ENCODE data around the gene DRAM1.

Gene DRAM1

GRCh38 chr12:101927999-101928398 lies 50.6 kb downstream of the DRAM1 start:
- no peaks in the 10 kb centered on the region for H3K36me3 ChIP-seq (ENCODE audit: control insufficient read depth, low read length)
- peaks cover 6% of the 10 kb centered on the region; the same call in 1 of the 2 replicates for H3K27me3 ChIP-seq (ENCODE audit: control insufficient read depth, low read length)
- H3K79me2 ChIP-seq (ENCODE audit: control insufficient read depth, low read length) = no peaks in the 10 kb centered on the region
- H3K4me1 ChIP-seq (ENCODE audit: control insufficient read depth, low read length) = peaks cover 22% of the 10 kb centered on the region
- no peak overlapping the region for H3K4me2 ChIP-seq (ENCODE audit: low read length)
- no peaks in the 10 kb centered on the region for H3K9me3 ChIP-seq (ENCODE audit: control insufficient read depth, insufficient read depth, low read length)
- no peaks in the 10 kb centered on the region for H4K20me1 ChIP-seq (ENCODE audit: control insufficient read depth, insufficient read depth, low read depth, low read length)
- peaks cover 7% of the 10 kb centered on the region; the same call in 1 of the 2 replicates for H3F3A ChIP-seq (ENCODE audit: control insufficient read depth, insufficient read depth)
- H3K9me2 ChIP-seq (replicated peaks; ENCODE audit: control insufficient read depth, low read length) = no peaks in the 10 kb centered on the region
- H3K4me3 ChIP-seq (ENCODE audit: low read length) = no peak overlapping the region
- H3K27ac ChIP-seq (ENCODE audit: low read depth, low read length) = no peak overlapping the region
- TF ChIP-seq EZH2phosphoT487 (IDR thresholded peaks at IDR 0.05; ENCODE audit: borderline replicate concordance, low read length) = no peak
- TF ChIP-seq, protein P1, sequence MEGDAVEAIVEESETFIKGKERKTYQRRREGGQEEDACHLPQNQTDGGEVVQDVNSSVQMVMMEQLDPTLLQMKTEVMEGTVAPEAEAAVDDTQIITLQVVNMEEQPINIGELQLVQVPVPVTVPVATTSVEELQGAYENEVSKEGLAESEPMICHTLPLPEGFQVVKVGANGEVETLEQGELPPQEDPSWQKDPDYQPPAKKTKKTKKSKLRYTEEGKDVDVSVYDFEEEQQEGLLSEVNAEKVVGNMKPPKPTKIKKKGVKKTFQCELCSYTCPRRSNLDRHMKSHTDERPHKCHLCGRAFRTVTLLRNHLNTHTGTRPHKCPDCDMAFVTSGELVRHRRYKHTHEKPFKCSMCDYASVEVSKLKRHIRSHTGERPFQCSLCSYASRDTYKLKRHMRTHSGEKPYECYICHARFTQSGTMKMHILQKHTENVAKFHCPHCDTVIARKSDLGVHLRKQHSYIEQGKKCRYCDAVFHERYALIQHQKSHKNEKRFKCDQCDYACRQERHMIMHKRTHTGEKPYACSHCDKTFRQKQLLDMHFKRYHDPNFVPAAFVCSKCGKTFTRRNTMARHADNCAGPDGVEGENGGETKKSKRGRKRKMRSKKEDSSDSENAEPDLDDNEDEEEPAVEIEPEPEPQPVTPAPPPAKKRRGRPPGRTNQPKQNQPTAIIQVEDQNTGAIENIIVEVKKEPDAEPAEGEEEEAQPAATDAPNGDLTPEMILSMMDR (IDR thresholded peaks at IDR 0.05; ENCODE audit: low read depth, low read length, poor library complexity, severe bottlenecking) = no peak

DNA sequence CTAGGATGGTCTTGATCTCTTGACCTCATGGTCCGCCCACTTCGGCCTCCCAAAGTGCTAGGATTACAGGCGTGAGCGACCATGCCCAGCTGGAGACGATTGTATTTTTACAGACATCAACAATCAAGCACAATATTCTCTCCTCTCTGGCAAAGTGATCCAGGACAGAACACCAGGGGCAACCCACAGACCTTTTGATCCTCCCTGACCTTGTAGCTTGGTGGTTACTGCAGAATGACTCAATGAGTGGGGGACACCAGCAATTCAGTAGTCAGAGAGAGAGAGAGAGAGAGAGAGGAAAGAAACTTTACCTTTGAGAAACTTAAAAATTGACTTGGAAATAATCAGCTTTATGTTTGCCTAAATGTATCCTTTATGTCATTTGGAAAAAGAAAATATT lies 51.2 kb downstream of the DRAM1 start:
- H4K20me1 ChIP-seq (ENCODE audit: control insufficient read depth, insufficient read depth, low read depth, low read length) = no peaks in the 10 kb centered on the region
- no peak overlapping the region for H3K4me3 ChIP-seq (ENCODE audit: low read length)
- H3K27ac ChIP-seq (ENCODE audit: low read depth, low read length) = no peak overlapping the region
- TF ChIP-seq, protein P1 (IDR thresholded peaks at IDR 0.05; ENCODE audit: low read depth, low read length, poor library complexity, severe bottlenecking) = no peak
- TF ChIP-seq EZH2phosphoT487 (IDR thresholded peaks at IDR 0.05; ENCODE audit: borderline replicate concordance, low read length) = no peak
- H3K79me2 ChIP-seq (ENCODE audit: control insufficient read depth, low read length) = no peaks in the 10 kb centered on the region
- H3K36me3 ChIP-seq (ENCODE audit: control insufficient read depth, low read length) = no peaks in the 10 kb centered on the region
- no peaks in the 10 kb centered on the region for H3K9me2 ChIP-seq (replicated peaks; ENCODE audit: control insufficient read depth, low read length)
- no peak overlapping the region for H3K4me2 ChIP-seq (ENCODE audit: low read length)
- peaks cover 7% of the 10 kb centered on the region; the same call in 1 of the 2 replicates for H3F3A ChIP-seq (ENCODE audit: control insufficient read depth, insufficient read depth)
- H3K4me1 ChIP-seq (ENCODE audit: control insufficient read depth, low read length) = peaks cover 22% of the 10 kb centered on the region
- peaks cover 2% of the 10 kb centered on the region; the same call in 1 of the 2 replicates for H3K27me3 ChIP-seq (ENCODE audit: control insufficient read depth, low read length)
- no peaks in the 10 kb centered on the region for H3K9me3 ChIP-seq (ENCODE audit: control insufficient read depth, insufficient read depth, low read length)

- Histone ChIP-seq H3K27me3 (ENCODE audit: control insufficient read depth, low read length) (peaks cover 2% of the 10 kb centered on the region; the same call in 1 of the 2 replicates), H3K79me2 (ENCODE audit: control insufficient read depth, low read length) (no peaks in the 10 kb centered on the region), H3K9me2 (replicated peaks; ENCODE audit: control insufficient read depth, low read length) (no peaks in the 10 kb centered on the region), H3K9me3 (ENCODE audit: control insufficient read depth, insufficient read depth, low read length) (no peaks in the 10 kb centered on the region), H3K4me1 (ENCODE audit: control insufficient read depth, low read length) (peaks cover 22% of the 10 kb centered on the region), H3K36me3 (ENCODE audit: control insufficient read depth, low read length) (no peaks in the 10 kb centered on the region), H3K4me2 (ENCODE audit: low read length) (no peak overlapping the region), H3K4me3 (ENCODE audit: low read length) (no peak overlapping the region), H3K27ac (ENCODE audit: low read depth, low read length) (no peak overlapping the region), H3F3A (ENCODE audit: control insufficient read depth, insufficient read depth) (peaks cover 7% of the 10 kb centered on the region; the same call in 1 of the 2 replicates), H4K20me1 (ENCODE audit: control insufficient read depth, insufficient read depth, low read depth, low read length) (no peaks in the 10 kb centered on the region)
- TF ChIP-seq EZH2phosphoT487 (IDR thresholded peaks at IDR 0.05; ENCODE audit: borderline replicate concordance, low read length) = no peak
- TF ChIP-seq, protein P1 (IDR thresholded peaks at IDR 0.05; ENCODE audit: low read depth, low read length, poor library complexity, severe bottlenecking) = no peak
Measured at GRCh38 chr12:101929365-101930041, 52.1 kb downstream of the DRAM1 start.
